HG03139 (cell line): ENCODE data around the gene WDFY4.

ENCODE experiments used
- ATAC-seq: cut with Tn5 transposase; IDR thresholded peaks from one replicate; pipeline ENCODE4 v1.9.1; 2021; ENCODE audit not compliant: unreplicated experiment

Gene WDFY4

GRCh38 chr10:48705401-48705938, 20.8 kb downstream of the WDFY4 start:
- no peak for ATAC-seq

GRCh38 chr10:48707472-48707871, 22.8 kb downstream of the WDFY4 start:
- no peak for ATAC-seq

GRCh38 chr10:48708144-48708543, 23.5 kb downstream of the WDFY4 start:
- ATAC-seq, result no peak

GRCh38 chr10:48710647-48711275, 26.1 kb downstream of the WDFY4 start:
- ATAC-seq, result no peak

DNA sequence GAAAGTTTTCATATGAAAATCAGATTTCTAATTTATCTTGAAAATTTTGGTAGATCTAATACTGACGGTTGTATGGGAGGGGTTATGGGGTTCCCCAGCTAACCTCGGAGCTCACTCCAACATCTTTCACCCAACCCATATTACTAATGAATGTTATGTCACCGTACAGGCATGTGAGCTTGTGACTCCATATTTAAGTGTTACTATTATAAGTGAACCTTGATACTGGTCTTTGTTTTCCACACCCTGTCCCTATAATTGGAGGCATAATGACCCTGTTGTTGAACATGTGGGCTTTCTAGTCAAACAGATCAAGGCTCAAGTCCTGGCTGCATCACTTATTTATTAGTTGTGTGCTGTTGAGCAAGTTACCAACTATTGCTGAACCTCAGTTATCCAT, 27.2 kb downstream of the WDFY4 start:
- ATAC-seq, result no peak

DNA sequence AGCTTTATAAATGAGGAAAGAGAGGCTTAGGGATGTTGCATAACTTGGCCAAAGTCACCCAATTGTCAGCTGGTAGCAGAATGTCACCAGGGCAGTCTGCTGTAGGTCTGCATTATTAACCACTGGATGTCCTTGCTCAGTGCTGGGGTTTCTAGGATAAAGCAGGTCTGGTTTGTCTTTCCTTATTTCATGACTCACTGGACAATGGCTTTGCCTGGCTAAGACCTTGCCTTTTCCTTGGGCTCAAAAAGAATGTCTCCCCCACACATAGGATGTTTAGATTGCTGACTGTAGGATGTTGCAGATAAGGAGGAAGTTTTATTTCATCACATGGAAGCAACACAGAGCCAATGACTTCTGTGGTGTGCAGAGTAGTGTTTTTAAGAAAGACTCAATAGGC, 29.4 kb downstream of the WDFY4 start:
- no peak for ATAC-seq

GRCh38 chr10:48716416-48716815, 31.7 kb downstream of the WDFY4 start:
- no peak for ATAC-seq

DNA sequence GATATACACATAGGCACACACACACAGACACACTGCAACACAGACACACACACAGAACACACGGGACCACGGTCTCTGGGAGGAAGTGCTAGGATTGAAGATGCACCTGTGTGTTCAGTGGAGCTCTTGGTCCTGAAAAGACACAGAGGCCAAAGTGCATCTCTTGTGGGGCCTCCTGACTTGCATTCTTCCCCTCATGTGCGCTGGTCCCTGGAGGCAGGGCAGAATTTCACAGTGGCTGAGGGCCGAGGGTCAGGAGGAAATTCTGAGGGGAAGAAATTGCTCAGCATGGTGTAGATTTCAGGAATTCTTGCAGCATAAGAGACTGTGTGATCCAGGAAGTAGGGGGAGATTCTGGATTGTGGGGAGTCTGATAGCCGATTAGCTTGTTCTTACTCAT, 35.9 kb downstream of the WDFY4 start:
- ATAC-seq, result no peak

GRCh38 chr10:48722153-48723145, 37.8 kb downstream of the WDFY4 start:
- no peak for ATAC-seq

DNA sequence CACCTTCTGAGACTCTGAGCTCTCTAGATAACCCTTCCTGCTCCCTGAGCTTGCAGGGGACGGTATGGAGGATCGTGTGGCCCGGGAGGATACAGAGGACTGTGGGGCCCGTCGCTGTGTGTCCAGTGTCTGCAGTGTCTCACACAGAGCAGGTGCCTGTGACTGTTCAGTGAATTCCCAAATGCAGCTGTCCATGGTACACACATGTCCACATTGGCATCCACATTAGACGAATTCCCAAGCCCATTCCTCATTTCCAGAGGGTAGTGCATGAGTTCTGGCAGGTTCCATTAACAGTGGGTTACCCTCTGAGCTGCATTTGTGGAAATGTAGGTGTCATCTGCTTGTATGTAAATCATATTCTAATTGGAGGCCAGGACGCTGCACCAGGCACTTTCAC, 39.5 kb downstream of the WDFY4 start:
- no peak for ATAC-seq

DNA sequence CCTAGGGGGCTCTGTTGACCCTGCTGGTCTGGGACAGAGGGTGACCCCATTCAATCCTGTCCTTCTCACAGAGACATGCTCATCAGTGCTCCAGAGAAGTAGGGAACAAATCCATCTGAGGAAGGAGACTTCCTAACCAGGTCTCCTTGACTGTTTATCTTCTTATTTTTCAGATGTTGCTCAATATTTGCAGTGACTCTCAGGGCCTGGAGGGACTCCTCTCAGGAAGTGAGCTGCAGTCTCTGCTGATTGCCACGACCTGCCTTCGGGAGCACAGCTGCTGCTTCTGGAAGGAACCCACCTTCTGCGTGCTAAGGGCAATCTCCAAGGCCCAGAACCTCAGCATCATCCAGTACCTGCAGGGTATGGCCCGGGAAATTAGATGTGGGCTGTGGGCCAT, 41.0 kb downstream of the WDFY4 start:
- ATAC-seq, result no peak

DNA sequence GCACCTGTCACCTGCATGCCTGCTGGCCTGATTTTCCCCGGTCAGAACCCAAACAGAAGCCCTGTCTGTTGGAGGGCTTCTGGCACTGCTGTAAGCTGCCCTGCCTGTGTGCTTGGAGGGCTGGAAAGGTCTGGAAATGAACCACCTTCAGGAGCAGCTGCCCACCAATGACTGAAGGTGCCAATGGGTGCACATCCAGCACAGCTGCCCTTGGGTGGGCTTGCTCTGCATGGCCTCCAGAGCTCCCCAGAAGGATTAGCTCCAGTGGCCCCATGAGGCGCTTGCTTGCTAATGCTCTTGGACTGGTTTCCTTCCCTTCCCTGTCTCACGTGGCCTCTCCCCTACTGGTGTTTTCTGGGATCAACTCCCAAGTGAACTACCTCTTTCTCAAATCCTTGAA, 43.2 kb downstream of the WDFY4 start:
- ATAC-seq, result no peak

GRCh38 chr10:48729222-48729621, 44.5 kb downstream of the WDFY4 start:
- ATAC-seq, result no peak

GRCh38 chr10:48729941-48730457, 45.3 kb downstream of the WDFY4 start:
- no peak for ATAC-seq

GRCh38 chr10:48731141-48731540, 46.5 kb downstream of the WDFY4 start:
- ATAC-seq, result no peak

GRCh38 chr10:48731654-48732053, 47.0 kb downstream of the WDFY4 start:
- ATAC-seq, result no peak

- no peak for ATAC-seq
These were observed 48.7 kb downstream of the WDFY4 start for GRCh38 chr10:48733329-48733728.

DNA sequence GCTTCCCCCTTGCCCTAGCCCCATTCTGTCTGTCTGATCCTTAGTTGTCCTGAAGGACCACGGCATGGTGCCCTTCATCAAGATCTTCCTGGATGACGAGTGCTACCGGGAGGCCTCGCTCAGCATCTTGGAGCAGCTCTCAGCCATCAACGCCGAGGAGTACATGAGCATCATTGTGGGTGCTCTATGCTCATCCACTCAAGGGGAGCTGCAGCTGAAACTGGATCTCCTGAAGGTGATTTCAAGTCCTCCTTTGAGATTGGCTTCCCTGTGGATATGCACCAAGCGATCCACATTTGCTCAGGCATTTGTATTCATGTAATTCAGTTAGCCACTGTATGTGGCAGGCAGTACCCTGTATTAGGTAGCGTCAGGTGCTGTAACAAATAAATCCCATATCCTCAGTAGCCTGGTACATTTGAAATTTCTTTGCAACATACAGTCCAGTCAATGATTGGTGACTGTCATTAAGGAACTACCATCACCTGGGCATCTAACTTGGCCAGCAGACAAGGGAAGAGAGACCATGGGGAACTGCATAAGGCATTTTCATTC, 51.2 kb downstream of the WDFY4 start:
- no peak for ATAC-seq

- no peak for ATAC-seq
These were observed 51.9 kb downstream of the WDFY4 start for GRCh38 chr10:48736596-48736995.

GRCh38 chr10:48737886-48738285, 53.2 kb downstream of the WDFY4 start:
- no peak for ATAC-seq

DNA sequence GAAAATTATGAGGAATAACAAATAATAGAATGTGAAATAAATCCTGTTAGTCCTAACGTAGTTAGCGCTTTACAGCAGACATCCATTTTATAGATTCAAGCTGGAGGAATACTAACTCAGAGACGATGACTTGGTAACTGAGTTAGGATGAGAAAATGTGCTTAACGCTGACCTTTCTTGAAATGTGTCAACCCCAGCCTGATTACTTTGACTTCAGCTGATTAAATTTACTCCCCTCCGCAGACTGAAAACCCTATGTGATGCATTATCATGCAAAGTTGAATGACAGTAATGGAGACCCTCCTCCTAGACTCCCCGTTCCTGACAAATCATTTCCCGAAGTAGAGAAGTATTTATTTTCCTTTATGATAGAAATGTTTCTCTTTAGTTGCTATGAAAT, 54.5 kb downstream of the WDFY4 start:
- ATAC-seq, result no peak
